ENCODE measurements around the gene OR2F2. TPM values are rescaled to one million over a fixed set of nuclear protein-coding genes. Genes with fewer than 3 reads are reported as not detected.

Gene OR2F2
- total RNA-seq, 1 experiment from 2014 or later = not detected

- ATAC-seq (no peak), DNase-seq (ENCODE audit: low read depth, low spot score) (no peak)
- H3K9me3 ChIP-seq (ENCODE audit: control insufficient read depth in 1 of 2, insufficient read depth in 1 of 2, low read depth in 1 of 2, low read length in 2 of 2) = no peaks in the 10 kb centered on the region; a peak in 1 of 4 replicates
- H2AFZ ChIP-seq (ENCODE audit: low read depth, low read length, poor library complexity, severe bottlenecking) = no peak overlapping the region
- no peaks in the 10 kb centered on the region for H3K9me2 ChIP-seq (ENCODE audit: insufficient read depth)
- peaks cover 76% of the 10 kb centered on the region for H3K79me2 ChIP-seq (ENCODE audit: insufficient read depth, low read length)
- H3K4me2 ChIP-seq (ENCODE audit: low read length) = no peak overlapping the region
- H3K9ac ChIP-seq (ENCODE audit: low read length) = no peak overlapping the region
- no peak overlapping the region for H3K27ac ChIP-seq (ENCODE audit: low read depth, low read length)
- TF ChIP-seq YY1 (IDR thresholded peaks at IDR 0.05; ENCODE audit: extremely low read depth, insufficient replicate concordance, low read depth, low read length) = no peak
- TF ChIP-seq CTCF (IDR thresholded peaks at IDR 0.05 in 2 of 3, conservative IDR thresholded peaks at IDR 0.05 in 1 of 3; ENCODE audit: borderline replicate concordance in 1 of 3, insufficient read depth in 1 of 3, low read depth in 2 of 3, low read length in 2 of 3) = no peak
- no peak for TF ChIP-seq ELF1 (IDR thresholded peaks at IDR 0.05; ENCODE audit: borderline replicate concordance, low read depth)
- no peak for TF ChIP-seq FOSL1 (IDR thresholded peaks at IDR 0.05; ENCODE audit: low read depth)
- no peaks in the 10 kb centered on the region for H3K36me3 ChIP-seq (ENCODE audit: control insufficient read depth in 1 of 2, insufficient read depth in 2 of 2, low read length in 2 of 2)
- H3K27me3 ChIP-seq (ENCODE audit: insufficient read depth, low read length) = no peaks in the 10 kb centered on the region
- ChIA-PET RAD21 (ENCODE audit: low non-redundant PET in 1 of 2, low total read pairs in 2 of 2, uncharacterized antibody in 2 of 2, unreplicated experiment in 2 of 2) (no interaction called here), CTCF (no interaction called here), POLR2A (no interaction called here)
- H4K20me1 ChIP-seq (ENCODE audit: insufficient read depth) = no peaks in the 10 kb centered on the region
- BruUV-seq (replicated peaks) = no TSS peak
- H3K4me1 ChIP-seq (ENCODE audit: control insufficient read depth in 1 of 2, insufficient read depth in 2 of 2, low read length in 2 of 2) = peaks cover 8 to 18% of the 10 kb centered on the region in 2 experiments
- intact Hi-C loops (cut with micrococcal nuclease) = no loop called here
- no peak overlapping the region for H3K4me3 ChIP-seq (replicated peaks in 1 of 2; ENCODE audit: low read depth in 1 of 2, low read length in 2 of 2)
Observed at GRCh38 chr7:143898810-143899209, 36.2 kb upstream of the OR2F2 start.

DNA sequence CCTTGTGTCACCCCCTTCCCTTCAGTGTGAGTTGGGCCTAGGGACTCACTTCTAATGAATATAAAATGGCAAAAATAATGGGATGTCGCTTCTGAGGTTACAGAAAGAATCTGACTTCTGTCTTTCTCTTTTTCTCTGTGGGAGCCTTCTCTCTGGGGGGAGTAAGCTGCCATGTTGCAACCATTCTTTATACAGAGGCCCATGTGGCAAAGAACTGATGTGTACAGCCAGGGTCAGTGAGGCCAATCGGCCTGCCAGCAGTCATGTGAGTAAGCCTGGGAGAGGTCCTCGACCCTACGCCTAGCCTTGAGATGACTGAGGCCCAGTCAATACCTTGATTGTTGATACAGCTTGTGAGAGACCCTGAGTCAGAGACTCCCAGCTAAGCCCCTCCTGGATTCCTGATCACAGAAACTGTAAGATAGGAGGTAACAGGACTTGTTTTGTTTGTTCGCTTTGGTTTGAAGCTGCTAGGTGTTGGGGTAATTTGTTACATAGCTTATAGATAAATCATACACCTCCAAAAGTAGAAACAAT, 34.7 kb upstream of the OR2F2 start:
- RAD21 ChIA-PET (ENCODE audit: low non-redundant PET in 1 of 2, low total read pairs in 2 of 2, uncharacterized antibody in 2 of 2, unreplicated experiment in 2 of 2) = no interaction called here
- peaks cover 8 to 18% of the 10 kb centered on the region in 2 experiments for H3K4me1 ChIP-seq (ENCODE audit: control insufficient read depth in 1 of 2, insufficient read depth in 2 of 2, low read length in 2 of 2)
- no TSS peak for BruUV-seq (replicated peaks)
- ATAC-seq = no peak
- POLR2A ChIA-PET = no interaction called here
- H3K27me3 ChIP-seq (ENCODE audit: insufficient read depth, low read length) = no peaks in the 10 kb centered on the region
- no peaks in the 10 kb centered on the region for H3K36me3 ChIP-seq (ENCODE audit: control insufficient read depth in 1 of 2, insufficient read depth in 2 of 2, low read length in 2 of 2)
- CTCF ChIA-PET = no interaction called here
- H3K4me2 ChIP-seq (ENCODE audit: low read length) = peak overlapping the region; percentile 92
- peaks cover 61% of the 10 kb centered on the region for H3K79me2 ChIP-seq (ENCODE audit: insufficient read depth, low read length)
- no peaks in the 10 kb centered on the region for H3K9me2 ChIP-seq (ENCODE audit: insufficient read depth)
- intact Hi-C loops (cut with micrococcal nuclease) = loop anchor here (5.0 to 10.0 kb wide), 2 partner anchors 125 to 227 kb away; no protein-coding TSS in a partner anchor
- no peak overlapping the region for H2AFZ ChIP-seq (ENCODE audit: low read depth, low read length, poor library complexity, severe bottlenecking)
- H3K9ac ChIP-seq (ENCODE audit: low read length) = peak overlapping the region; percentile 89
- H3K9me3 ChIP-seq (ENCODE audit: control insufficient read depth in 1 of 2, insufficient read depth in 1 of 2, low read depth in 1 of 2, low read length in 2 of 2) = no peaks in the 10 kb centered on the region
- H3K4me3 ChIP-seq (replicated peaks in 1 of 2; ENCODE audit: low read depth in 1 of 2, low read length in 2 of 2) = peak overlapping the region; percentile 86 to 91
- peak overlapping the region; percentile 83; the same call in 1 of the 2 replicates for H3K27ac ChIP-seq (ENCODE audit: low read depth, low read length)
- no peaks in the 10 kb centered on the region for H4K20me1 ChIP-seq (ENCODE audit: insufficient read depth)
- no peak for DNase-seq (ENCODE audit: low read depth, low spot score)
- no peak for TF ChIP-seq FOSL1 (IDR thresholded peaks at IDR 0.05; ENCODE audit: low read depth)
- no peak for TF ChIP-seq ZBTB33 (IDR thresholded peaks at IDR 0.05; ENCODE audit: extremely low read depth, insufficient replicate concordance, low read length)
- no peak for TF ChIP-seq ZFX (IDR thresholded peaks at IDR 0.05)
- no peak for TF ChIP-seq CBX3 (IDR thresholded peaks at IDR 0.05; ENCODE audit: low read depth)
- TF ChIP-seq CEBPB (IDR thresholded peaks at IDR 0.05; ENCODE audit: low read depth) = no peak
- TF ChIP-seq ELF1 (IDR thresholded peaks at IDR 0.05; ENCODE audit: borderline replicate concordance, low read depth) = no peak
- no peak for TF ChIP-seq CTCF (IDR thresholded peaks at IDR 0.05 in 2 of 3, conservative IDR thresholded peaks at IDR 0.05 in 1 of 3; ENCODE audit: borderline replicate concordance in 1 of 3, insufficient read depth in 1 of 3, low read depth in 2 of 3, low read length in 2 of 3)
- TF ChIP-seq RAD21 (IDR thresholded peaks at IDR 0.05; ENCODE audit: low read depth) = no peak
- TF ChIP-seq SIN3A (IDR thresholded peaks at IDR 0.05; ENCODE audit: low read depth) = no peak
- TF ChIP-seq JUND (IDR thresholded peaks at IDR 0.05) = no peak
- TF ChIP-seq POLR2AphosphoS5 (IDR thresholded peaks at IDR 0.05; ENCODE audit: low read depth, low read length) = no peak
- no peak for TF ChIP-seq ZNF274 (IDR thresholded peaks at IDR 0.05; ENCODE audit: low read depth, low read length)
- TF ChIP-seq EZH2 (IDR thresholded peaks at IDR 0.05) = no peak

All from HCT116 (cell line).